DMS153 treated with DMSO at 0.1 percent for 48 hours (cell line): ENCODE measurements around the gene IL4I1.
"Not testable (repeated sequence)": the region's sequence is repeated elsewhere in the genome, so short reads cannot be mapped to it uniquely, and the experiment has no call there.

Source experiments
- DNase-seq: peaks from one replicate; lab custom pipeline; 2025; ENCODE audit not compliant: unreplicated experiment; lab: John Stamatoyannopoulos, UW

The IL4I1 gene, protein sequence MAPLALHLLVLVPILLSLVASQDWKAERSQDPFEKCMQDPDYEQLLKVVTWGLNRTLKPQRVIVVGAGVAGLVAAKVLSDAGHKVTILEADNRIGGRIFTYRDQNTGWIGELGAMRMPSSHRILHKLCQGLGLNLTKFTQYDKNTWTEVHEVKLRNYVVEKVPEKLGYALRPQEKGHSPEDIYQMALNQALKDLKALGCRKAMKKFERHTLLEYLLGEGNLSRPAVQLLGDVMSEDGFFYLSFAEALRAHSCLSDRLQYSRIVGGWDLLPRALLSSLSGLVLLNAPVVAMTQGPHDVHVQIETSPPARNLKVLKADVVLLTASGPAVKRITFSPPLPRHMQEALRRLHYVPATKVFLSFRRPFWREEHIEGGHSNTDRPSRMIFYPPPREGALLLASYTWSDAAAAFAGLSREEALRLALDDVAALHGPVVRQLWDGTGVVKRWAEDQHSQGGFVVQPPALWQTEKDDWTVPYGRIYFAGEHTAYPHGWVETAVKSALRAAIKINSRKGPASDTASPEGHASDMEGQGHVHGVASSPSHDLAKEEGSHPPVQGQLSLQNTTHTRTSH

GRCh38 chr19:49896863-49897621 is at the start of gene IL4I1:
TSS of gene IL4I1 (minus strand) at chr19:49896887. CDS start at chr19:49896160, 727 bp downstream.
- DNase-seq = no peak

- DNase-seq = no peak
Measured at GRCh38 chr19:49946415-49946814, 49.7 kb upstream of the IL4I1 start.

GRCh38 chr19:49944567-49944966 is 47.9 kb upstream of the IL4I1 start:
- DNase-seq = not testable (repeated sequence)

DNA sequence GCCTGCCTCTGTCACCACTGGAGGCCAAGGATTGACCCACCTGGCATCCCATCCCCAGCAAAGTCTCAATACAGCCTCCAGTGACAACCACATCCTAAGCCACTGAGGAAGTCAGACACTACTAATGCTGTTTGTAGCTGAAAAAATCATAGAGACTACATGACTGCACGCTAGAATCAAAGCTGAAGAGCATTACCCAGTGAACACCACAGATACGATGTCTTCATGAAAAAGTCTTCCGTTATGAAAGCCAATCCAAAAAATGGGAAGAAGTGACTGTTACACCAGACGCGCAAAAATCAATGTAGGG is 43.8 kb upstream of the IL4I1 start:
- DNase-seq = no peak

DNA sequence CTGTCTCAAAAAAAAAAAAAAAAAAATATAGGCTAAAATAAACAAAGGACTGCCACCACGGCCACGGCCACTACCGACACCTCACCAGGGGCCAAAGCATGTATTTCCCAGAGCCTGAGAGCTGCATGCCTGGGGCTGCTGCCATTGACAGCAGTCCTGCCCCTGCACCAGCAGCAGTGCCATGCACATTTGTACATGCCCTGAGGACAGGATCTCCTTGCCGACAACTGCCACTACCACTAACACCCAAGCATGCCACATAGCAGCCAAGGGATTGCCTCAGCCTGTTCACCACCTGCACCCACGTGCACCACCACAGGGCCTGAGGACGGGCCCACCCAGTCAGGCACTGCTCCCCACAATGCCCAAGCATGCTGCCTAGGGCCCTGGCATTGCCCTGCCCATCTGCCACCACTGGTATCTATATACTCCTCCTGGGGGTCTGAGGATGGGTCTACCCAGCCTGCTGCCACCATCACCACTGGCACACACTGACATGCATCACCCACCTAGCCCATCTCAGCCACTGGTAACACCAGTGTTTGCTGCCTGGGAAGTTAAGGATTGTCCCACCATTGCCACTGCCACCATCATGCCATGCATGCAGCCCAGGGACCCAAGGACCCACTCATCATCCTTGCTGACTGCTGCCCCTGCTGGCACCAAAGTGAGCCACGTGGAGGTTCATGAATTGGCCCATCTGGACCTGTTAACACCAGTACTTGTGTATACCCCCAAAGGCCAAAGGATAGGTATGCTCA is 43.2 kb upstream of the IL4I1 start:
- no peak for DNase-seq

- DNase-seq = no peak
Measured at GRCh38 chr19:49938662-49939061, 42.0 kb upstream of the IL4I1 start.

GRCh38 chr19:49937750-49938381 is 41.2 kb upstream of the IL4I1 start:
- DNase-seq = peak; percentile 72

DNA sequence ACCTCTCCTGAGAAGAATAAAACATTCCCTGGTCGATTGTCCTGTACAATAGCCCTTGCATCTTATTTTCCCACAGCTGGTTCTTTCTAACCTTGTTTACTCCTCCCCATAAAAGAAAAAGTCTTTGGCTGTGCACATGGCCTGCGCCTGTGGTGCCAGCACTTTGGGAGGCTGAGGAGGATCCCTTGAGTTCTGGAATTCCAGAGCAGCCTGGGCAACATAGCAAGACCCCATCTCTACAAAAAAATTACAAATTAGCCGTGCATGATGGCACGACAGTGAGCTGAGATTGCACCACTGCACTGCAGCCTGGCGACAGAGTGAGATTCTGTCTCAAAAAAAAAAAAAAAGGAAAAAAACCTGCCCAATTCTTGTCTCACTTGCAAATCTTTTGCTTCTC is 39.9 kb upstream of the IL4I1 start:
- DNase-seq = no peak

DNA sequence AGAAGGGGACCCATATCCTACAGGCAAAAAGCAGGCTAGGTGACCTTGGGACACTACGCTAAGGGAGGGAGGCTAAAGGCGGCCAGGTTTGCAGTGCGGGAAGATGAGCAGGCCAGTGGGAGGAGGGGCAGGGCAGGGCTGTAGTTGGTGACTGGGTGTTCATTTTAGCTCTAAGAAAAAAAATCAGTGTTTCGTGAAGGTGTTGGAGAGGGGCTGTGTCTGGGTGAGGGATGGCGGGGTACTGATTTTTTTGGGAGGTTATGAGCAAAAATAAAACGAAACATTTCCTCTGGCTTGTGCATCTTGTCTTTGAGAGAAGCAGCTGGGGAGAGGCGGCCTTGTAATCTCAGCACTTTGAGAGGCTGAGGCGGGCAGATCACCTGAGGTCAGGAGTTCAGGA is 37.0 kb upstream of the IL4I1 start:
- DNase-seq = no peak

DNA sequence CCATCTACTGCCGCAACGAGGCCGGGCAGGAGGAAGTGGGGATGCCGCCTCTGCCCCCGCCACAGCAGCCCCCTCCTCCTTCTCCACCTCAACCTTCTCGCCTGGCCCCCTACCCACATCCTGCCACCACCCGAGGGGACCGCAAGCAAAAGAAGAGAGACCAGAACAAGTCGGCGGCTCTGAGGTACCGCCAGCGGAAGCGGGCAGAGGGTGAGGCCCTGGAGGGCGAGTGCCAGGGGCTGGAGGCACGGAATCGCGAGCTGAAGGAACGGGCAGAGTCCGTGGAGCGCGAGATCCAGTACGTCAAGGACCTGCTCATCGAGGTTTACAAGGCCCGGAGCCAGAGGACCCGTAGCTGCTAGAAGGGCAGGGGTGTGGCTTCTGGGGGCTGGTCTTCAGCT is 36.0 kb upstream of the IL4I1 start:
- no peak for DNase-seq

DNA sequence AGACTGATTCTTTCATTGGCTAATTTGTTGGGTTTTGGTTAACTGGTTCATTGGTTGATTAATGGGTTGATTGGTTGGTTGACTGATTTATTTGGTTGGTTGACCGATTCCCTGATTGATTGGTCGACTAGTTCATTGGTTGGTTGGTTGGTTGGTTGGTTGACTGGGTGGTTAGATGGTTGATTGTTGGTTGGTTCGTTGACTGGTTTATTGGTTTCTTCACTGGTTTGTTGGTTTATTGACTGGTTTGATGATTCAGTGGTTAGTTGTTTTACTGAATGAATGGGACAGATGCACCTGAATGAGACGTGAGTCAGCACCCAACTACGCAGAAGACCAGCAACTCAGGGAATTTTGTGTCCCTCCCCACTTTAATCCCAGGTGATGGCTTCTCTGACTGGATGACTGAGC is 35.4 kb upstream of the IL4I1 start:
- no peak for DNase-seq

GRCh38 chr19:49931293-49932040 is 34.8 kb upstream of the IL4I1 start:
- no peak for DNase-seq

DNA sequence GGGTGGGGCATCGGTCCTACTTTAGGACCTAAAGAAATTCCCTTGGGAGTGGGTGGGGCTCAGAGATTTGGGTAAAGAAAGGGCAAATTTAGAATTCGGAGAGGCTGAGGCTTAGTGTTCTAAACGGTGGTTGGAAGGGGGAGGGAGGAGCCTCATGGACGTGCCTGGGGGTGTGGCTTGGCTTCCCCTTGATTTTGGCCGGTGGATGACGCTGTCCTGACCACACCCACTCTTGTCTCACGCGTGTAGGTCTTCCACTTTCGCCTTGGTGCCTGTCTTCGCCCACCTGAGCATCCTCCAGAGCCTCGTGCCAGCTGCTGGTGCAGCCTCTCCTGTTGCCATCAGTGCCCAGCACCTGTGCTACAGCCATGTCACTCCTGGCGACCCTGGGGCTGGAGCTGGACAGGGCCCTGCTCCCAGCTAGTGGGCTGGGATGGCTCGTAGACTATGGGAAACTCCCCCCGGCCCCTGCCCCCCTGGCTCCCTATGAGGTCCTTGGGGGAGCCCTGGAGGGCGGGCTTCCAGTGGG is 33.9 kb upstream of the IL4I1 start:
- no peak for DNase-seq

GRCh38 chr19:49929611-49930482 is 33.2 kb upstream of the IL4I1 start:
- DNase-seq = peak; percentile 97

- DNase-seq = peak; percentile 89
Measured at GRCh38 chr19:49929121-49929610, 32.5 kb upstream of the IL4I1 start, which contains the start of the genes ATF5 and NUP62. TSS of gene ATF5 (plus strand) at chr19:49929205. CDS start at chr19:49930851, 1,646 bp downstream. TSS of gene NUP62 (minus strand) at chr19:49929504. CDS start at chr19:49909807, 19,697 bp downstream.

DNA sequence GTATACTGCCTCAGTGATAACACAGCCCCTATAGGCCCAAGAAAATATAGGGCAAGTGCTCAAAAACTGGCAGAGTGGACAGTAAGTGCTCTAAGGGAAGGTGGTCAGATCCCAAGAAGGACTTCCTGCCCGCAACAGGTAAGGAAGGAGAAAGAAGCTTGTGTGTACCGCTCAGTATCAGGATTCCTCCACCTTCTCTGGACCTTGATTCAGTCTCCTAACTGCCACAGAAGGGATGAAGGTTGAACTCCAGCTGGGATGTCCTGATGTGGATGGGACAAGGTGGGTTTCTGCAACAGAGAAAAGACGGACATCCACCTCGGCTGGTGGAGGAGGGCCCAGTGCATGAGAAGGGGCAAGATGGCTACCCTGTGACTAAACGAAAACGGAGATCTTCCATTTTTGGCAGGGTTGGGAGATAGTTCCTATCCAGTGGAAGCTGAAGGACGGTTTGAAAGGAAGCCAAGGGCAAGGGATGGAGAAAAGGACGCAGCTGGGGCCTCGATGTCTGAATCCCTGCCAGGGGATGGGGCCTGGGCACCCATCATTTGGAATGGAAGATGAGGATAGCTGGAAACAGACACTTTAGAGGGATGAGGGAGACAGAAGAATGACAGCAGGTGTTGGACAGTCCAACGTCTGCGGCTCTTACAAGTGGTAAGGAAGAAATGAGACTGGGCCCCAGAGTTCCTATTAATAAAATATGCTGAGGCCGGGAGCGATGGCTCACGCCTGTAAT is 31.0 kb upstream of the IL4I1 start:
- no peak for DNase-seq

DNA sequence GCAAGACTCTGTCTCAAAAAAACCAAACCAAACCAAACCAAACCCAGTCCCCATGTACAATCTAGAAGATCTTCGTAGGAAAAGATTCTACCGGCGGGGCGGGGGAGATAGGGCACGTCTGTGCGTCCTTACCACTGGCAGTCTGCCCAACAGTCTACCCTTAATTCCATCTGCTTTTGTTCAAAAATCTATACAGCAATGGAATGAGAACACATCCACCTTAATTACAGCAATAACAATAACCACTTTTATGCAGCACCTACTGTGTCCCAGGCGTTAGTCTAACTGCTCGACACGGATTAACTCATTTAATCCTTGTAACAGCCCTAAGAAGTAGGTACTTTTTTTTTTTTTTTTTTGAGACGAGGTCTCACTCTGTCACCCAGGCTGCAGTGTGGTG is 29.8 kb upstream of the IL4I1 start:
- no peak for DNase-seq

GRCh38 chr19:49925486-49925885 is 28.8 kb upstream of the IL4I1 start:
- DNase-seq = no peak
